GM10847 (cell line): ENCODE measurements around the gene MMP17.

Experiments used
- POLR2A ChIP-seq: IDR thresholded peaks from 2 replicates; pipeline ENCODE4 v1.6.1; 2011; ENCODE audit not compliant: insufficient read length; ENCODE audit errors: extremely low read depth

MMP17 gene

DNA sequence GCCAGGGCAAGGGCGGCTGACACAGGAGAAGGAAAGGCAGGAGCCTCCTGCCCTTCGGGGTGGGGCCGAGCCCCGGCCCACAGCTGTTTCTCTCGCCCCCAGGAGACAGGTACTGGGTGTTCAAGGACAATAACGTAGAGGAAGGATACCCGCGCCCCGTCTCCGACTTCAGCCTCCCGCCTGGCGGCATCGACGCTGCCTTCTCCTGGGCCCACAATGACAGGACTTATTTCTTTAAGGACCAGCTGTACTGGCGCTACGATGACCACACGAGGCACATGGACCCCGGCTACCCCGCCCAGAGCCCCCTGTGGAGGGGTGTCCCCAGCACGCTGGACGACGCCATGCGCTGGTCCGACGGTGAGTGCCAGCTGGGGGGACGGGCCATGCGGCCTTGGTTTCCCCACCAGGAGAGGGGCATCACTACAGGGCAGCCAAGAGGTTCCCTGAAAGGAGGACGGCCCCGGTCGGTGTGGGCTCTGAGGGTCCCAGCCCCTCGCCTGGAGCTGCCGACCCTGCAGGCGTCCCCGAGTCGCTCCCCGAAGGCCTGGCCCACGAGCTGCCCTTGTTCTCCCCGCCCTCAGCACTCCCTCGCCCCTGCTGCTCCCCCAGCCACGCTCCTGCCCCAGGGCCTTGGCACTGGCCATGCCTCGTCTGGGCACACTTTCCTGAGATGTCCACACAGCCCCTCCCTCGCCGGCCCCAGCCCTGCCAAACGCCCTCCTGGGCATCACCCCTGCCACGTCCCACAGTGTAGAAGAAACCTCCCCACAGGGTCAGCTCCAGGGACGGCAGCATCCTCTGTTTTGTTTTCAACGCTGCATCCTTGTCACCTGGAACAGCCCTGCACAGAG is 21.7 kb downstream of the MMP17 start:
- no peak for TF ChIP-seq POLR2A

GRCh38 chr12:131850856-131851559 is 22.8 kb downstream of the MMP17 start:
- TF ChIP-seq POLR2A = no peak

DNA sequence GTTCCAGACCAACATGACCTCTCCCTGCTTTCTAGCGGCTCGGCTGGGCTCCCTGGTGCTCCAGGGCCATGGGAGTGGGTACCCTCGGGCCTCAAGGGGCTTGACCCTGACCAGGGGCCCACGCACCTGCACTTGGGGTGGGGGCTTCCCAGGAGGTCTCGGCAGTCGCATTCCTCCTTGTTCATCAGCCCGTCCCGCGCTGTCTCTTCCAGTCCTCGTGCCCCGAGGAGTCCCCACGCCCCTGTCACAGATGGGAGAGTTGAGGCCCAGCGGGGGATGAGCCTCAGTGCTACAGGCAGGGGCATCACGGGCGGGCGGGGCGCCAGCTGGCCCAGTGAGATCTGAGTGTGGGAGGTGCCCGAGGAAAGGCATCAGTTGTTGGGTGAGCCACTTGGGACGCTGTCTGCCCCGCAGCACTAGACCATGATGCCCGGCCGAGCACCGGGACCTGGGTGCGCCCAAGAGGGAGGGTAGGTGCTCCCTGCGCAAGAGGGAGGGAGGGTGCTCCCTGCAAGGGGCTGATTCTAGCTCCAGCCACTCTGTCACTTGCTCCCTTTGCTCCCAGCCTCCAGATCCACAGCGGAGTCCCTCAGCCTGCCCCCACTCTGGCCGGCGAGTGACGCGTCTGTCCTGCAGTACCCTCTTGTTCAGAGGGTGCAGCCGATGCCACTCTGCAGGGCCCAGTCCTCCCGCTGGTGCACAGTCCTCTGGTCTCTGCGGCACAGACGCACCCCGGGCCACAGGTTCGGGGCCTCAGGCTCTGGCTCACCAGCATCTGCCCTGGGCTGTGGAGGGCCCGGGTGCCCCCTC is 23.8 kb downstream of the MMP17 start:
- TF ChIP-seq POLR2A = no peak

- TF ChIP-seq POLR2A = no peak
Observed at GRCh38 chr12:131852551-131853299, 24.5 kb downstream of the MMP17 start.

- TF ChIP-seq POLR2A = no peak
Observed at GRCh38 chr12:131853832-131854797, 25.9 kb downstream of the MMP17 start.

DNA sequence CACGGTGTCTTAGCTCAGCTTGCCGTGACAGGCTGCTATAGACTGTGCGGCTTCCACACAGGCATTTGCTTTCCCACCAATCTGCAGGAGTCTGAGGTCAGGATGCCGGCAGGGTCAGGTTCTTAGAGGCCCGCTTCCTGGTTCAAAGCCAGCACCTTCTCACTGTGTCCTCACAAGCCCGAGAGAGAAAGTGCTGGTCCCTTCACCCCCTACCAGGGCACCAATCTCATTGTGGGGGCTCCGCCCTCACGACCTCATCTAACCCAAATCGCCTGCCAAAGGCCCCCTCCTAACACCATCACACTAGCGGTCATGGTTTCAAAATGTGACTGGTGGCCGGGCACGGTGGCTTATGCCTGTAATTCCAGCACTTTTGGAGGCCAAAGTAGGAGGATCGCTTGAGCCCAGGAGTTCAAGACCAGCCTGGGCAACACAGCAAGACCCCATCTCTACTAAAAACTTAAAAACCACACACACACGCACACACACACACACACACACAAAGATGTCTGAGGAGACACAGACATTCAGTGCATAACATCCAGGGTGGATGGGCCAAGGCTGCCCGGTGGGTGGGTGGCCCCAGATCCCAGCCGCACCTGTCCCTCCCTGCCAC is 26.8 kb downstream of the MMP17 start:
- TF ChIP-seq POLR2A = no peak

GRCh38 chr12:131855521-131856142 is 27.4 kb downstream of the MMP17 start:
- TF ChIP-seq POLR2A = no peak

GRCh38 chr12:131856366-131857097 is 28.3 kb downstream of the MMP17 start:
- no peak for TF ChIP-seq POLR2A

DNA sequence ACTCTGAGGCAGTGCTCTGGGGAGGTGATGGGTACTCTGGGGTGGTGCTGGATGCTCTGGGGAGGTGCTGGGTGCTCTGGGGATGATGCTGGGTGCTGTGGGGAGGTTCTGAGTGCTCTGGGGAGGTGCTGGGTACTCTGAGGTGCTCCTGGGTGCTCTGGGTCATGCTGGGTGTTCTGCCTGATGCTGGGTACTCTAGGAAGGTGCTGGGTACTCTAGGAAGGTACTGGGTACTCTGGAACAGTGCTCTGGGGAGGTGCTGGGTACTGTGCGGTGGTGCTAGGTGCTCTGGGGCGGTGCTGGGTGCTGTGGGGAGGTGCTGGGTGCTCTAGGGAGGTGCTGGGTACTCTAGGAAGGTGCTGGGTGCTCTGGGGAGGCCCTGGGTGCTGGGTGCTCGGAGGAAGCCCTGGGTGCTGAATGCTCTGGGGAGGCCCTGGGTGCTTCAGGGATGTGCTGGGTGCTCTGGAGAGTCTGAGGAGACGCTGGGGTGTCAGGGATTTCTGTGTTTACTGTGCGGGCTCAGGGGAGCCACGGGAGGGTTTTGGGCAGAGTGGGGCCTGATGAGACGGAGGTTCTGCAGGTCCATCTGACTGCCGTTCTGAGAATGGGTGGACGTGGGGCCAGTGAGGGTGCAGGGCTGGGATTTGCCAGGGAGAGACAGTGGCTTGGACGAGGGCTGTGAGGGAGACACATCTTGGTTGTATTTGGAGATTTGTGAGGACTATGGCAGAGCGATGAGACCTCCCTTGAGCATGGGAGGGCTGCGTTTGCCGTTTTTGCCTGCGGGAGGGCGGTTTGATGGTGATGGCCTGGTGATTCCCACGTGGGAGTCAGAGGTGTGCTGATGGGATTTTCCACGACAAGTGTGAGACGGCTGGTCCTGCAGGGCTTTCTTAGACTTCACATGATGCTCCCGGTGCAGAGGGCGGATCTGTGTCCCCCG is 30.0 kb downstream of the MMP17 start:
- TF ChIP-seq POLR2A = no peak

- TF ChIP-seq POLR2A = no peak
Observed at GRCh38 chr12:131860472-131861260, 32.5 kb downstream of the MMP17 start.
